Loucy (cell line): Measurements from ENCODE around the gene LOC101059915.

ENCODE experiments used
- H2AFZ ChIP-seq: fragments of 200-600 bp; sonication (generic); 2 replicates; pipeline ENCODE4 v1.6.0; 2016; ENCODE audit warnings: antibody characterized with exemption, mild to moderate bottlenecking, low read length, moderate library complexity
- H3F3A ChIP-seq: fragments of 200-600 bp; 2 replicates; pipeline ENCODE4 v1.6.0; 2016; ENCODE audit warnings: antibody characterized with exemption, low read depth, mild to moderate bottlenecking
- H3K27me3 ChIP-seq: fragments of 200-600 bp; sonication (generic); 2 replicates; pipeline ENCODE4 v1.6.1; 2014; ENCODE audit warnings: low read length, mild to moderate bottlenecking; ENCODE audit not compliant: insufficient read depth, poor library complexity, severe bottlenecking
- H3K36me3 ChIP-seq: fragments of 200-600 bp; sonication (generic); 2 replicates; pipeline ENCODE4 v1.6.1; 2016; ENCODE audit warnings: low read length; ENCODE audit not compliant: insufficient read depth
- H3K4me1 ChIP-seq: fragments of 200-600 bp; sonication (generic); 2 replicates; pipeline ENCODE4 v1.5.1; 2014; ENCODE audit warnings: low read length, mild to moderate bottlenecking; ENCODE audit not compliant: insufficient read depth, poor library complexity, severe bottlenecking
- H3K4me2 ChIP-seq: fragments of 200-600 bp; sonication (generic); 2 replicates; pipeline ENCODE4 v1.6.0; 2014; ENCODE audit warnings: antibody characterized with exemption, low read length, low read depth, mild to moderate bottlenecking; ENCODE audit not compliant: poor library complexity, severe bottlenecking
- H3K4me3 ChIP-seq: fragments of 200-600 bp; sonication (generic); 2 replicates; pipeline ENCODE4 v1.5.1; 2014; ENCODE audit warnings: low read length, mild to moderate bottlenecking, mixed read lengths; ENCODE audit not compliant: poor library complexity, severe bottlenecking
- H3K79me2 ChIP-seq: fragments of 200-600 bp; sonication (generic); 2 replicates; pipeline ENCODE4 v1.6.1; 2014; ENCODE audit warnings: low read length; ENCODE audit not compliant: insufficient read depth
- H3K9ac ChIP-seq: fragments of 200-600 bp; sonication (generic); 2 replicates; pipeline ENCODE4 v1.6.0; 2014; ENCODE audit warnings: mild to moderate bottlenecking, low read depth, low read length, moderate library complexity; ENCODE audit not compliant: poor library complexity, severe bottlenecking
- H3K9me2 ChIP-seq: fragments of 200-600 bp; sonication (generic); replicated peaks from 2 replicates; pipeline ENCODE4 v1.6.1; 2016; ENCODE audit warnings: low read depth, low read length, mixed read lengths
- H3K9me3 ChIP-seq: fragments of 200-600 bp; sonication (generic); 2 replicates; pipeline ENCODE4 v1.6.1; 2014; ENCODE audit warnings: mild to moderate bottlenecking, antibody characterized with exemption, low read length, low read depth; ENCODE audit not compliant: insufficient read depth
- H4K20me1 ChIP-seq: fragments of 200-600 bp; sonication (generic); 2 replicates; pipeline ENCODE4 v1.6.0; 2014; ENCODE audit warnings: antibody characterized with exemption, low read length, mild to moderate bottlenecking; ENCODE audit not compliant: insufficient read depth, poor library complexity, severe bottlenecking
- CTCF ChIP-seq: fragments of 200-600 bp; sonication (generic); conservative IDR thresholded peaks from 2 replicates; pipeline ENCODE4 v1.5.1; 2014; ENCODE audit warnings: mild to moderate bottlenecking, antibody characterized with exemption, low read length
- EZH2phosphoT487 ChIP-seq: fragments of 200-600 bp; IDR thresholded peaks from 2 replicates; pipeline ENCODE4 v1.6.1; 2018; ENCODE audit warnings: antibody characterized with exemption, mild to moderate bottlenecking, moderate library complexity, borderline replicate concordance

The LOC101059915 gene

GRCh38 chrX:71667328-71668247 lies at the start of gene LOC101059915:
LOC101059915 (plus strand) TSS chrX:71667546.
- Histone ChIP-seq H3F3A (no peaks in the 10 kb centered on the region), H3K9me3 (no peaks in the 10 kb centered on the region), H3K4me2 (no peak within 1 kb of the TSS), H3K4me3 (no peak within 1 kb of the TSS), H4K20me1 (no peaks in the 10 kb centered on the region), H2AFZ (no peak within 1 kb of the TSS), H3K79me2 (no peaks in the 10 kb centered on the region), H3K9me2 (no peaks in the 10 kb centered on the region), H3K36me3 (no peaks in the 10 kb centered on the region), H3K4me1 (peaks cover 20% of the 10 kb centered on the region), H3K27me3 (no peaks in the 10 kb centered on the region), H3K9ac (no peak within 1 kb of the TSS)
- TF ChIP-seq EZH2phosphoT487 (no peak), CTCF (no peak)

- H3K79me2 ChIP-seq = 0 out of 2 replicates have a peak, but pooled peaks cover 11% of the 10 kb centered on the region
- H2AFZ ChIP-seq = no peak overlapping the region
- H3K4me1 ChIP-seq = peaks cover 51% of the 10 kb centered on the region
- H3K4me2 ChIP-seq = peak overlapping the region; percentile 89
- H3K9ac ChIP-seq = peak overlapping the region; percentile 77
- H3K9me2 ChIP-seq = no peaks in the 10 kb centered on the region
- no peaks in the 10 kb centered on the region for H3K27me3 ChIP-seq
- no peak for TF ChIP-seq CTCF
- TF ChIP-seq EZH2phosphoT487 = no peak
- H3K36me3 ChIP-seq = no peaks in the 10 kb centered on the region
- H3F3A ChIP-seq = 0 out of 2 replicates have a peak, but pooled peaks cover 5% of the 10 kb centered on the region
- no peaks in the 10 kb centered on the region for H4K20me1 ChIP-seq
- H3K9me3 ChIP-seq = no peaks in the 10 kb centered on the region
- H3K4me3 ChIP-seq = peak overlapping the region; percentile 68
Observed at GRCh38 chrX:71617742-71618141, 49.6 kb upstream of the LOC101059915 start.

GRCh38 chrX:71618303-71618721 lies 49.0 kb upstream of the LOC101059915 start, which contains the start of gene CXCR3:
CXCR3 (minus strand) TSS chrX:71618511; CDS start chrX:71618449, 62 bp downstream.
- H3K9me2 ChIP-seq = no peaks in the 10 kb centered on the region
- TF ChIP-seq CTCF (no peak), EZH2phosphoT487 (no peak)
- H3K9ac ChIP-seq = peak within 1 kb of the TSS; percentile 77
- peaks cover 5% of the 10 kb centered on the region; the same call in 1 of the 2 replicates for H3F3A ChIP-seq
- no peaks in the 10 kb centered on the region for H3K27me3 ChIP-seq
- no peaks in the 10 kb centered on the region for H3K9me3 ChIP-seq
- H2AFZ ChIP-seq = no peak within 1 kb of the TSS
- H3K79me2 ChIP-seq = 0 out of 2 replicates have a peak, but pooled peaks cover 11% of the 10 kb centered on the region
- H3K4me1 ChIP-seq = peaks cover 56% of the 10 kb centered on the region
- H3K36me3 ChIP-seq = no peaks in the 10 kb centered on the region
- H3K4me2 ChIP-seq = peak within 1 kb of the TSS; percentile 89
- H3K4me3 ChIP-seq = peak within 1 kb of the TSS; percentile 68
- H4K20me1 ChIP-seq = no peaks in the 10 kb centered on the region
